Stimulated activated naive CD8-positive, alpha-beta T cell treated with anti-CD3 and anti-CD28 coated beads, Interleukin-15, Interleukin-2, amounts not matched to agents 100 ng/mL and 50 ng/mL, for 24 hours (primary cell): ENCODE measurements around the gene DSC1.
"Not testable (repeated sequence)": the region's sequence is repeated elsewhere in the genome, so short reads cannot be mapped to it uniquely, and the experiment has no call there.

Experiments
- H3K27ac Mint-ChIP-seq: one replicate; pipeline ENCODE4 v1.8.0; 2021; ENCODE audit warnings: mild to moderate bottlenecking, mixed read lengths
- H3K27me3 Mint-ChIP-seq: one replicate; pipeline ENCODE4 v1.8.0; 2021; ENCODE audit warnings: mixed read lengths
- H3K36me3 Mint-ChIP-seq: one replicate; pipeline ENCODE4 v1.8.0; 2021; ENCODE audit warnings: low read depth, mixed read lengths
- H3K4me1 Mint-ChIP-seq: one replicate; pipeline ENCODE4 v1.8.0; 2021; ENCODE audit warnings: low read depth, mixed read lengths
- H3K4me3 Mint-ChIP-seq: one replicate; pipeline ENCODE4 v1.8.0; 2021; ENCODE audit warnings: mild to moderate bottlenecking, mixed read lengths
- H3K9me3 Mint-ChIP-seq: one replicate; pipeline ENCODE4 v1.8.0; 2021; ENCODE audit warnings: mixed read lengths

The DSC1 gene

DNA sequence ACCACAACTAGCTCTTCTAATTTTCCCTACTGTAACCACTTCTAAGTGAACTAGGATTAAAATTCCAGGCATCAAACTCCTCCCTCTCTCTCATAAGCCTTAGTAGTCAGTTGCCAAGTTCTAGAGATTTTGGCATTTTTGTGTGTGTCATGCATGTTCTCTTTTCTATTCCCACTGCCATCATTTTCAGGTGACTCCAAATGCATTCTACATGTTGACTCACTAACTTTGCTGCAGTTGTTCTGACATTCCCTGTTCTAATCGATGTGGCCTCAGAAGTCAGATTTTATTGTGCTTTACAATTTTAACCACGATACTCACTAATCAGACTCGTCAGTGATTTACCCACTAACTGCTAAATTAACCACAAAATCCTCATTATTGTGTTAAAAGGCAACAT is 13.3 kb downstream of the DSC1 start:
- H3K9me3 Mint-ChIP-seq, result peaks cover 14% of the 10 kb centered on the region
- peaks cover 4% of the 10 kb centered on the region for H3K36me3 Mint-ChIP-seq
- H3K27ac Mint-ChIP-seq, result no peak overlapping the region
- no peak overlapping the region for H3K4me3 Mint-ChIP-seq
- H3K27me3 Mint-ChIP-seq, result no peaks in the 10 kb centered on the region
- no peaks in the 10 kb centered on the region for H3K4me1 Mint-ChIP-seq

DNA sequence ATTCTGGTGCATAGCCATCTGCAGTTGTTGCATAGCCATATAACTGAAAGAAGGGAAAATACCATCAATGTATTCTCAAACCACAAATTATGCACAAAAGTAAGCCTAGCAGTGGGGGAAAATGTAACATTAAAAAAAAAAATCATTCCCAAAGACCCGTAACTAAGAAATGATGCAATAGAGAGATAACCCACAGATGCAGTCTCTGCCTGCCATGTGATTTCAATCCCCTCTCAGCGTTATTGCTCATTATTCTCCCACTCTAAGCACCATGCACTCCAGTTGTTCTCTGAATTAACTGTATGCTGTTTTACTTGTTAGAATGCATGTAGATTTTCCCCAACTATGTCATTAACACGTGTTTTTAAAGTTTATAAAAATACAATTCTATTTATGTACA is 14.1 kb downstream of the DSC1 start:
- Mint-ChIP-seq H3K27me3 (no peaks in the 10 kb centered on the region), H3K27ac (no peak overlapping the region), H3K4me1 (no peaks in the 10 kb centered on the region), H3K9me3 (peaks cover 14% of the 10 kb centered on the region), H3K4me3 (no peak overlapping the region), H3K36me3 (peaks cover 4% of the 10 kb centered on the region)

DNA sequence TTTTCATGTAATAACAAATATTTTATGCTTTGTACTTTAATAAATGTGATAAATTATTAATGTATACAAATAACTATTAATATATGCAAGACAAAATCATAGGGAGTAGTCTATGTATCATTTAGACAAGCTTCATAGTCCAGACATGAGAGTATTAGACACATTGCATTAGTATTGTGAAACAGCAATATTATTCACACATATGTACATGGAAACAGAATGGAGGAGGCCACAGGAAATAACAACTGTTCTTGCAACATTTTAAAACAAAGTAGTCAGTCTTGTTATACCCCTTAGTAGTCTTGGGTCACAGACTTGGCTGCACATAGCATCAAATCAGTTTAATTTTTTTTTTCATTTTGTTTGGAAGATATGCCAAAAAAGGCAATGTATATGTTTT is 15.8 kb downstream of the DSC1 start:
- no peaks in the 10 kb centered on the region for H3K4me1 Mint-ChIP-seq
- H3K27me3 Mint-ChIP-seq, result no peaks in the 10 kb centered on the region
- peaks cover 4% of the 10 kb centered on the region for H3K36me3 Mint-ChIP-seq
- no peak overlapping the region for H3K4me3 Mint-ChIP-seq
- H3K9me3 Mint-ChIP-seq, result peaks cover 14% of the 10 kb centered on the region
- no peak overlapping the region for H3K27ac Mint-ChIP-seq

DNA sequence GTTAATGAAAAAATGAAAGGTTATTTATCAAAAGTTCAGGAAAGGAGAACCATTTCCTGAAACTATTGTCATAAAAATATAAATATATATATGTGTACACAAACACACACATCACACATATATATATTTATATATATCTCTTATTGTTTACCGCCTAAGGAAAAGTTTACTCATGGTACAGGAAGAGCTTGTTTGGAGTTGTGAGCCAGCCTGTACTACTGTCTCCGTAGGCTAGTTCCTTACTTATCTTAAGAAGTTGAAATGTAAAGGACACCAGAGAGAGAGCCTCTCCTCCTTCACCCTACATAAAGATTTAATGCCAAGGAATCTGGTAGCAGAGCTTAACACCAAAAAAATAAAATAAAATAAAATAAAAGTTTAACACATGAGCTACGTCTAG is 19.6 kb downstream of the DSC1 start:
- Mint-ChIP-seq H3K9me3 (peaks cover 14% of the 10 kb centered on the region), H3K27me3 (no peaks in the 10 kb centered on the region), H3K4me3 (no peak overlapping the region), H3K36me3 (peaks cover 4% of the 10 kb centered on the region), H3K27ac (no peak overlapping the region), H3K4me1 (no peaks in the 10 kb centered on the region)

DNA sequence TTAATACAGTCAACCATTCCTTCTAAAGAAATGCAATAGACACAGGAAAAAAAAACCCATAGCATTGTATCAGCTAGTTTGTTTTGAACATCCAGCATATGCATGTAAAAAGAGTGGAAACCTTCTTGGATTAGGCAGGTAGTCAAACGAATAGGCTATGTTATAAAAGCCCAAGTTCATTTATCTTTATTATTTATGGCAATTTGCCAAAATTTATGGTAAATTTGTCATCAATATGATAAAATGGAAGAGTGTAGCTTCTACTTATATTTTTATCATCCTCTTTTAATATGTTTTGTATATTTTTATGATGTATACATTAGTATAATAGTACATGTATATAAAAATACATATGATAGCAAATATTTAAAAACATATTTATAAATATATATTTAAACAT is 23.9 kb downstream of the DSC1 start:
- Mint-ChIP-seq H3K4me1 (no peaks in the 10 kb centered on the region), H3K27ac (no peak overlapping the region), H3K9me3 (no peaks in the 10 kb centered on the region), H3K4me3 (no peak overlapping the region), H3K27me3 (no peaks in the 10 kb centered on the region), H3K36me3 (no peaks in the 10 kb centered on the region)

DNA sequence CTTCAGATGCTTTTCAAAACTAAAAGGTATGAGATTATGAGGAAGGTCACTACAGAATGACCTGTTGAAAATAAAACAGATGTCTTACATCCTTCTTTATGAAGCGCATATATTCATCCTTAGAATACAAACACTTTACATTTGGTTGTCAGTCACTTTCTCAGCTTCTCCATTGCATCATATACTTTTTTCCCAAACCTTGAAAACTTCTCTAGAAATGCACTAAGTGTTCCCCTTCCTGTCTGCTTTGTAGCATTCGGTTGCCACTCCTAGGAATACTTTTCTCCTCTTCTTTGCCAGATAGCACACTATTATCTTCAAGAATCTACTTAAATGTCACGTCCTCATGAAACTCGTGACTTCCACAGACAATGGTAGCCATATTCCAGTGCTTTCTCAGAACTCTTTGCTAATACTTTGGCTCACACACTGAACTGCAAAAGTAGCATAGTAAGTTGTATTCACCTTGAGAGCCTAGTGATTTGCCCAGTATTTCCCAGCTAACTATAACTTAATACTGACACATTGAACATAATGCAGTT is 27.6 kb downstream of the DSC1 start:
- no peak overlapping the region for H3K27ac Mint-ChIP-seq
- no peaks in the 10 kb centered on the region for H3K4me1 Mint-ChIP-seq
- no peaks in the 10 kb centered on the region for H3K27me3 Mint-ChIP-seq
- no peak overlapping the region for H3K4me3 Mint-ChIP-seq
- H3K9me3 Mint-ChIP-seq, result no peaks in the 10 kb centered on the region
- H3K36me3 Mint-ChIP-seq, result no peaks in the 10 kb centered on the region

DNA sequence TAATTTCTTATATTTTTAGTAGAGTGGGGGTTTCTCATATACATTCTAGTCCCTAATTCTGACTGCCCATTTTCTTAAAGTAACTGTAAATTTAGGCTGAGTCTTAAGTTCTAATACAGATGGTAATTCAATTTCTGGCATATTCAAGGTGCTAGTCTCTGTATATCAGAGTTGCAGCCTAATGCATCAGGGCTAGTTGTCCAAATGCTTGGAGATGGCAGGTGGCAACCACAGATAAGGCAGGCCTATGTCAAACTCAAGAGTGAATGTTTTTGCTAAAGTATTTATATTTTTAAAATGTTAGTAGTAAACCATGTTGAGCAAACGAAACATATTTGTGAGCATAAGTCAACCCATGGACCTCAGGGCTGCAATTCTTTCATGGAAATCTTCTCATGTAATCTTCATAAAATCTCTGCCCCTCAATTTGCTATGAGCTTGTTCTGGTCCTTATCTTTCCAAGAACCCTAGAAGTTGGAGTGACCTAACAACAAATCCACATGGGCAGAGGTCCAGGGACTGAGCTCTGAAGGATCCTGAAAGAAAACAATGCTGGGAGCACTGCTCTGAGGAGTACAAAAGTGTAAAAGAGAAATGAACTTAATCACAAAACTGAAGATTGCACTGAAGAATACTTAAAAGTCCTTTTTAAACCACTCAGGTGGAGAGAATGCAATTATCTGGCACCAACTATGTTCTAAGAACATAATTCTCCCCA is 33.1 kb downstream of the DSC1 start:
- H3K4me3 Mint-ChIP-seq, result no peak overlapping the region
- no peaks in the 10 kb centered on the region for H3K27me3 Mint-ChIP-seq
- H3K27ac Mint-ChIP-seq, result no peak overlapping the region
- H3K4me1 Mint-ChIP-seq, result no peaks in the 10 kb centered on the region
- H3K9me3 Mint-ChIP-seq, result peaks cover 3% of the 10 kb centered on the region
- H3K36me3 Mint-ChIP-seq, result no peaks in the 10 kb centered on the region

DNA sequence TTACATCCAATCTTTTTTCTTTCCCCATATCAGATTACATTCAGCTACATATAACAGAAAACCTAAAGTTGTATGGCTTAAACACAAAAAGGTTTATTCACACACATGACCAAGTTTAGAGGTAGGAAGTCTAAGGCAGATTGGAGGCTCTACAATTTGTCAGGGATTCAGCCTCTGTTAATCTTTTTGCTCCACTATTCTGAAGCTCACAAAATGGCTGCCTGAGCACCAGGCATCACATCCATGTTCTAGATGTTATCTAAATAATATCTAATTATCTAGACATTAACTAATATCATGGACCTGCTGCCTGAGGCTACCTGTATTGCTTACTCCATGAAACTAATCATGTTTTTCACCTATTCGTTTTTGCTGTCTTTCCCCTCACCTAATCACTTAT is 36.8 kb downstream of the DSC1 start:
- no peak overlapping the region for H3K27ac Mint-ChIP-seq
- no peaks in the 10 kb centered on the region for H3K4me1 Mint-ChIP-seq
- no peaks in the 10 kb centered on the region for H3K36me3 Mint-ChIP-seq
- no peak overlapping the region for H3K4me3 Mint-ChIP-seq
- H3K27me3 Mint-ChIP-seq, result no peaks in the 10 kb centered on the region
- H3K9me3 Mint-ChIP-seq, result peaks cover 9% of the 10 kb centered on the region

DNA sequence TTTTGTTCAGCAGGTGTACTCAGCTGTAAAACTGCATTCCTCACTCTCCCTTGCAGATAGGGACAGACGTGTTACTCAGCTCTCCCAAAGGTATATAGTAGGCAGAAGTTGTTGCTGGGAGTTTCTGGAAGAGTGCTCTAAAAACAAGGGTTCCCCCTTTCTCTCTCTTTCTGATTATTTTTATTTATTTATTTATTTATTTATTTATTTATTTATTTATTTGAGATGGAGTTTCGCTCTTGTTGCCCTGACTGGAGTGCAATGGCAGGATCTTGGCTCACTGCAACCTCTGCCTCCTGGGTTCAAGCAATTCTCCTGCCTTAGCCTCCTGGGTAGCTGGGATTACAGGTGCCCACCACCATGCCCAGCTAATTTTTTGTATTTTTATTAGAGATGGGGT is 39.5 kb downstream of the DSC1 start:
- H3K27ac Mint-ChIP-seq, H3K9me3 Mint-ChIP-seq, H3K27me3 Mint-ChIP-seq, H3K4me1 Mint-ChIP-seq, H3K4me3 Mint-ChIP-seq, H3K36me3 Mint-ChIP-seq: not testable (repeated sequence)

DNA sequence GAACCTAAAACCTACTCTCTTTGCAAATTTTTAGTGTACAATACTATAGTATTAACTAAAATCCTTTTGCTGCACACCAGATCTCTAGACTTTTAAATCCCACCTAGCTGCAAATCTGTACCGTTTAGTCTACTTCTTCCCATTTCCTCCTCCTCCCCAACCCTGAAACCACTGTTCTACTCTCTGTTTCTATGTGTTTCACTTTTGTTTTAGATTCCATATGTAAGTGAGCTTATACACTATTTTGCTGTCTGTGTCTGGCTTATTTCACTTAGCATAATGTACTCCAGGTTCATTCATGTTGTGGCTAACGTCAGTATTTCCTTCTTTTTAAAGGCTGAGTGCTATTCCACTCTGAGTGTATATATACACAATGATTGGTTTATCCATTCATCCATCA is 42.1 kb downstream of the DSC1 start:
- H3K27ac Mint-ChIP-seq, result no peak overlapping the region
- H3K4me3 Mint-ChIP-seq, result no peak overlapping the region

DNA sequence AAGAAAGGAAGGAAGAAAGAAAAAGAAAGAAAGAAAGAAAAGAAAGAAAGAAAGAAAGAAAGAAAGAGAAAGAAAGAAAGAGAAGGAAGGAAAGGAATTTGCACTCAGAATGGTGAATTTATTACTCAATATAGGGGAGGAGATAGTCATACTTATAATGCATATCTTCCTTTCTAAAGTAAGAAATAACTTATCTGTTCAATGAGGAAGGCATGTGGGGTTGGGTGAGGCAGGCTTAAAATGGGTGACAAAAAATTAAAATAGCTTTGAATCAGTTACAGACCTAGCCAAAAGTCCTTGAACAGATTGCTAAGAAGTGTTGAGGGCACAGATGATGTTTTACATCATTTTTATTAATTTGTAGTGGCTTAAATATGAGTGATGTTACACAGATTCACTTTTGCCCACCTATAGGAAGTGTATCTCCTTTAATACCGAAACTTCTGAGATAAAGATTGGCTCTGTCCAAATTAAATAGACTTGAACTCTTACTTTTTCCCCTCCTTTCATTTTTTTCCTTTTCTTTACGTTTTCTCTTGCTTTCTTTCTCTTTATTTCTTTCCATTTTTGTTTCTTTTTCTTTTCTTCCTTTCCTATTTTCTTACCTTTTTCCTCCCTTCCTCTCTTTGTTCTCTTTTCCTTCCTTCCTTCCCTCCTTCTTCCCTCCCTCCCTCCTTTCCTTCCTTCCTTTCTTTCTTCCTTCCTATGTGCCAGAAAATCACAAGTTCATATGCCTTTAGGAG is 45.6 kb downstream of the DSC1 start:
- no peak overlapping the region for H3K27ac Mint-ChIP-seq
- H3K4me3 Mint-ChIP-seq, result no peak overlapping the region
- no peaks in the 10 kb centered on the region for H3K27me3 Mint-ChIP-seq
- no peaks in the 10 kb centered on the region for H3K36me3 Mint-ChIP-seq
- peaks cover 9% of the 10 kb centered on the region for H3K9me3 Mint-ChIP-seq
- H3K4me1 Mint-ChIP-seq, result no peaks in the 10 kb centered on the region

More for the DNA sequence above, 42.1 kb downstream of the DSC1 start:
- H3K36me3 Mint-ChIP-seq, result no peaks in the 10 kb centered on the region
- H3K27me3 Mint-ChIP-seq, result no peaks in the 10 kb centered on the region
- no peaks in the 10 kb centered on the region for H3K4me1 Mint-ChIP-seq
- peaks cover 12% of the 10 kb centered on the region for H3K9me3 Mint-ChIP-seq

DNA sequence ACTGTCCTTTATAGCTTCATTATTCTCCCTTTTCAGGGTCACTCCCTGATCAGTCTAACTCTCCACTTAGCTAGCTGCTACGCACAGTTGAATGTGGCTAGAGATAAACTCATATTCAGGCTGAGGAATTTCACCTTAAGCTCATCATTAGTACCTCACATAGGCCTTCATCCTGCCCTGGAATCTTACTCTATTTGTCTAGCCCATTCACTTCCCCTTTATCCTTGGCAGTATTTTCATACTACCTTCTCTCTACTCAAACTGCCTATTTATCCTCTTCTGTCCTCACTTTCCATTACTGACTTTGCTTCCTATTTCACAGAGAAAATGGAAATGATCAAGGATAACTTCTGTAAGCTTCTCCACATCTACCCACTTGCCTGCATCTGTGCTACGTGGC is 49.9 kb downstream of the DSC1 start:
- no peak overlapping the region for H3K27ac Mint-ChIP-seq
- no peaks in the 10 kb centered on the region for H3K27me3 Mint-ChIP-seq
- no peaks in the 10 kb centered on the region for H3K36me3 Mint-ChIP-seq
- H3K4me3 Mint-ChIP-seq, result no peak overlapping the region
- H3K4me1 Mint-ChIP-seq, result no peaks in the 10 kb centered on the region
- H3K9me3 Mint-ChIP-seq, result peaks cover 6% of the 10 kb centered on the region

DNA sequence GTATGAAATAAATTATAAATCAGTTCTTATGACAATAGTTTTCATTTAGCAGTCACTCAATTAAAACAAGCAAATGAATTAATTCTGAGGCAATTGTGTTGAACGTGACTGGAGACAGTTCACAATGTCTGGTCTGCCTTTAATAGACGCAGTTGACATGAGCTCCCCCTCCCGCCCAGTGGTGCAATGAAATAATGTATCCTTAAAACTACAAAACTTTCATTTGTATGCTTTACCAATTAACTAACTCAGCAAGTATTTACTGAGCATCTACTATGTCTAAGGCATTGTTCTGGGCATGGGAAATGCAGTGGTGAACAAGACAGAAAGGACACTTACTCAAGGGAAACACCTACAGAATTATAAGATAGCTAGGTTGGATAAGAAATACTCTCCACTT is 56.9 kb downstream of the DSC1 start:
- Mint-ChIP-seq H3K4me1 (no peaks in the 10 kb centered on the region), H3K27me3 (peaks cover 23% of the 10 kb centered on the region), H3K4me3 (no peak overlapping the region), H3K36me3 (no peaks in the 10 kb centered on the region), H3K9me3 (no peaks in the 10 kb centered on the region), H3K27ac (no peak overlapping the region)

DNA sequence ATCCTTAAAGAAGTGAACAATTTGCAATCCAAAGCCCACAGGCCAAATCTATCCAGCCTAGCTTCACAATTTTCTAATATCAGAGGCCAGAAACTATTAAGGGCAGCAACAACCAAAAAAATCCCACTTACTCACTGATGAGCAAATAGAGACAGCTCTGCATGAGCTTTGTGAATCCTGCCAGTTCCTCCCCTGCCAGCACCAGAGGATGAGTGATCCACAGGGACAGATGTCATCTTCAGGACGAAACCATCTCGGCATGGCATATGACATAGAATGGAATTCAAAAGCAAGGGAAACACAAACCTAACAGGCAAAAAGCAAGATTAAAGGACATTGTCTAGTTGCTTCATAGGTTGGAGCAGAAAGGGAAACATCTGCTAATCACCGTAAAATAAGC is 58.2 kb downstream of the DSC1 start:
- H3K36me3 Mint-ChIP-seq, result no peaks in the 10 kb centered on the region
- H3K27ac Mint-ChIP-seq, result no peak overlapping the region
- no peaks in the 10 kb centered on the region for H3K9me3 Mint-ChIP-seq
- no peaks in the 10 kb centered on the region for H3K4me1 Mint-ChIP-seq
- H3K4me3 Mint-ChIP-seq, result no peak overlapping the region
- peaks cover 36% of the 10 kb centered on the region for H3K27me3 Mint-ChIP-seq

DNA sequence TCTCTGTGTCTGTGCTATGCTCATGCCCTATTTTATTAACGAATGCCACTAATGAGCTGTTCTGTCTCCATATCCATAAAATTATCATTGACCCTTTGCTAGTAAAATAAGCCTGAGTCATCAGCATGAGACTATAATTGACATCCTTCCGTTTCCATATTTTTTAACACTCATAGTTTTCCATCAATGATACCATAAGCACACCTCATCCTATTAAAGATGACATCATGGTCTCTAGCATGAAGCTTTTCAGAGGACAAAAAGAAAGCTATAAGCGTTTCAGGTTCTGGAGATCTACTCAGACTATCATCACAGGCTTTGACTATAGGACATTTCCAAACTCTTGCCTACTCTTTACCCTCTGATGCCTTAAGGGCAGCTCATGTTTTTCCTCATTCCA is 59.2 kb downstream of the DSC1 start:
- no peak overlapping the region for H3K27ac Mint-ChIP-seq
- H3K4me3 Mint-ChIP-seq, result no peak overlapping the region
- no peaks in the 10 kb centered on the region for H3K4me1 Mint-ChIP-seq
- H3K36me3 Mint-ChIP-seq, result no peaks in the 10 kb centered on the region
- H3K27me3 Mint-ChIP-seq, result peaks cover 44% of the 10 kb centered on the region
- H3K9me3 Mint-ChIP-seq, result peaks cover 5% of the 10 kb centered on the region

DNA sequence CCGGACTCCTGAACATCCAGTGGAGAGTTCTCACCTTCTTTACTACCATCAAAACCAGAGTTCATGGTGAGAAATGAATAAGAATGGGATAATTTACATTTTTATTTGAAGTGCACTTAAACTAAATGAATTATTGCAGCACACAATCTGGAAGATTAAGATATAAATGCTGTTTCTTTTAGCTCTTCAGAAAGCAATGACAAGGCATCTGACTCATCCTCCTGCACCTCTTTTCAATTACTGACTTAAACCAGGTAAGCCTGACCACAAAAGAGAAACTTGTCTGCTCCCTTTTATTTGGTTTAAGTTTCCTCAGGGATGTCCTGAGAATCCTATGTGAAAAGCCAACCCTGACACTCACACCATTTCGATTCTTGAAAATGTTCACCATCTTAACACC is 59.7 kb downstream of the DSC1 start:
- Mint-ChIP-seq H3K27ac (no peak overlapping the region), H3K27me3 (peaks cover 44% of the 10 kb centered on the region), H3K36me3 (no peaks in the 10 kb centered on the region), H3K4me1 (no peaks in the 10 kb centered on the region), H3K9me3 (peaks cover 5% of the 10 kb centered on the region), H3K4me3 (no peak overlapping the region)
